ENCODE measurements around the gene FAM187B. TPM values are rescaled to one million over a fixed set of nuclear protein-coding genes. Genes with fewer than 3 reads are reported as not detected.

The FAM187B gene
- total RNA-seq, 1 donor from 2014 or later: not detected

- no peak overlapping the region for H3K27ac Mint-ChIP-seq (ENCODE audit: unreplicated experiment)
- TF ChIP-seq, protein P1, sequence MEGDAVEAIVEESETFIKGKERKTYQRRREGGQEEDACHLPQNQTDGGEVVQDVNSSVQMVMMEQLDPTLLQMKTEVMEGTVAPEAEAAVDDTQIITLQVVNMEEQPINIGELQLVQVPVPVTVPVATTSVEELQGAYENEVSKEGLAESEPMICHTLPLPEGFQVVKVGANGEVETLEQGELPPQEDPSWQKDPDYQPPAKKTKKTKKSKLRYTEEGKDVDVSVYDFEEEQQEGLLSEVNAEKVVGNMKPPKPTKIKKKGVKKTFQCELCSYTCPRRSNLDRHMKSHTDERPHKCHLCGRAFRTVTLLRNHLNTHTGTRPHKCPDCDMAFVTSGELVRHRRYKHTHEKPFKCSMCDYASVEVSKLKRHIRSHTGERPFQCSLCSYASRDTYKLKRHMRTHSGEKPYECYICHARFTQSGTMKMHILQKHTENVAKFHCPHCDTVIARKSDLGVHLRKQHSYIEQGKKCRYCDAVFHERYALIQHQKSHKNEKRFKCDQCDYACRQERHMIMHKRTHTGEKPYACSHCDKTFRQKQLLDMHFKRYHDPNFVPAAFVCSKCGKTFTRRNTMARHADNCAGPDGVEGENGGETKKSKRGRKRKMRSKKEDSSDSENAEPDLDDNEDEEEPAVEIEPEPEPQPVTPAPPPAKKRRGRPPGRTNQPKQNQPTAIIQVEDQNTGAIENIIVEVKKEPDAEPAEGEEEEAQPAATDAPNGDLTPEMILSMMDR (IDR thresholded peaks at IDR 0.05): no peak
- peak; percentile 51 for DNase-seq (ENCODE audit: extremely low spot score, unreplicated experiment)
- peaks cover under 1% of the 10 kb centered on the region for H3K27me3 Mint-ChIP-seq (ENCODE audit: unreplicated experiment)
- H3K4me1 Mint-ChIP-seq (ENCODE audit: unreplicated experiment): peaks cover 11% of the 10 kb centered on the region
- H3K36me3 Mint-ChIP-seq (ENCODE audit: unreplicated experiment): peaks cover 4% of the 10 kb centered on the region
- no peaks in the 10 kb centered on the region for H3K9me3 Mint-ChIP-seq (ENCODE audit: unreplicated experiment)
- H3K4me3 Mint-ChIP-seq (ENCODE audit: unreplicated experiment): no peak overlapping the region
Observed at GRCh38 chr19:35261356-35262100, 33.0 kb upstream of the FAM187B start.

GRCh38 chr19:35260694-35261304, 32.3 kb upstream of the FAM187B start:
- no peaks in the 10 kb centered on the region for H3K9me3 Mint-ChIP-seq (ENCODE audit: unreplicated experiment)
- TF ChIP-seq, protein P1 (IDR thresholded peaks at IDR 0.05): no peak
- H3K27me3 Mint-ChIP-seq (ENCODE audit: unreplicated experiment): peaks cover 3% of the 10 kb centered on the region
- no peak overlapping the region for H3K4me3 Mint-ChIP-seq (ENCODE audit: unreplicated experiment)
- peak; percentile 74 for DNase-seq (ENCODE audit: extremely low spot score, unreplicated experiment)
- H3K4me1 Mint-ChIP-seq (ENCODE audit: unreplicated experiment): peaks cover 11% of the 10 kb centered on the region
- H3K27ac Mint-ChIP-seq (ENCODE audit: unreplicated experiment): no peak overlapping the region
- H3K36me3 Mint-ChIP-seq (ENCODE audit: unreplicated experiment): peaks cover 2% of the 10 kb centered on the region

DNA sequence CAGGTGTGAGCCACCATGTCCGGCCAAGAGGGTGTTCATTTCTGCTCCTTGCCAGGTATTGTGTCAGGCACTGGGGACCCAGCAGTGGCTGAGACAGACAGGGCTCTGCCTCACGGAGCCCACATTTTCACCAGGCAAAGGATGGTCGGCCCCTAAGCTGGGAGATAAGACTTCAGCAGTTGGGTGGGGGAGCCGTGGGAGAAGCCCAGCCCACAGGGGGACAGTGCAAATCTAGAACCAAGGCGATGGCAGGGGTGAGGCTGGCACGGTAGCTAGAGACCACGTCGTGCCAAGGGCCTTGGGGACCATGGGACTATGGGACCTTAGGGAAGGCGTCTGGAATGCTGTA, 28.5 kb upstream of the FAM187B start:
- Mint-ChIP-seq H3K9me3 (ENCODE audit: unreplicated experiment) (no peaks in the 10 kb centered on the region), H3K36me3 (ENCODE audit: unreplicated experiment) (no peaks in the 10 kb centered on the region), H3K4me3 (ENCODE audit: unreplicated experiment) (no peak overlapping the region), H3K27ac (ENCODE audit: unreplicated experiment) (no peak overlapping the region), H3K27me3 (ENCODE audit: unreplicated experiment) (peaks cover 3% of the 10 kb centered on the region), H3K4me1 (ENCODE audit: unreplicated experiment) (peaks cover under 1% of the 10 kb centered on the region)
- DNase-seq (ENCODE audit: extremely low spot score, unreplicated experiment): peak; percentile 62
- TF ChIP-seq, protein P1 (IDR thresholded peaks at IDR 0.05): no peak

DNA sequence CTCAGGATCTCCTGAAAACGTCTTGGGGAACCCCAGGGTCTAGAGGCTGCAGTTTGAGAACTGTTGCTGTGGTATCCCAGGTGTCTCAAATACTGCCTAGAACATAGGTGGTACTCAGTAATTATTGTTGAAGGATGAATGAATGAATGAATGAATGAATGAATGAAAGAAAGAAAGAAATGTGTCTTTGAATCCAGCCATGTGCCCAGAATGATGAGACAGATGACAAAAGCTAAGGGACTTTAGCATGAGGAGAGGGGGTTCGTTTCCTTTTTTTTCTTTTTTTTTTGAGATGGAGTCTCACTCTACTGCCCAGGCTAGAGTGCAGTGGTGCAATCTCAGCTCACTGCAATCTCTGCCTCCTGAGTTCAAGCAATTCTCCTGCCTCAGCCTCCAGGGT, 28.0 kb upstream of the FAM187B start:
- no peak for DNase-seq (ENCODE audit: extremely low spot score, unreplicated experiment)
- H3K36me3 Mint-ChIP-seq (ENCODE audit: unreplicated experiment): no peaks in the 10 kb centered on the region
- no peaks in the 10 kb centered on the region for H3K9me3 Mint-ChIP-seq (ENCODE audit: unreplicated experiment)
- TF ChIP-seq, protein P1 (IDR thresholded peaks at IDR 0.05): no peak
- no peak overlapping the region for H3K27ac Mint-ChIP-seq (ENCODE audit: unreplicated experiment)
- no peaks in the 10 kb centered on the region for H3K4me1 Mint-ChIP-seq (ENCODE audit: unreplicated experiment)
- H3K4me3 Mint-ChIP-seq (ENCODE audit: unreplicated experiment): no peak overlapping the region
- H3K27me3 Mint-ChIP-seq (ENCODE audit: unreplicated experiment): peaks cover 3% of the 10 kb centered on the region

Measured in osteocyte (in vitro differentiated cells).